Measurements from ENCODE around the gene FBXO33. TPM values are rescaled to one million over a fixed set of nuclear protein-coding genes. Genes with fewer than 3 reads are reported as not detected.

FBXO33 gene
- total and polyA plus RNA-seq, 2 donors (not counting 1 experiment from before 2014, with no cell fraction given) = 17.3 to 19.3 TPM

DNA sequence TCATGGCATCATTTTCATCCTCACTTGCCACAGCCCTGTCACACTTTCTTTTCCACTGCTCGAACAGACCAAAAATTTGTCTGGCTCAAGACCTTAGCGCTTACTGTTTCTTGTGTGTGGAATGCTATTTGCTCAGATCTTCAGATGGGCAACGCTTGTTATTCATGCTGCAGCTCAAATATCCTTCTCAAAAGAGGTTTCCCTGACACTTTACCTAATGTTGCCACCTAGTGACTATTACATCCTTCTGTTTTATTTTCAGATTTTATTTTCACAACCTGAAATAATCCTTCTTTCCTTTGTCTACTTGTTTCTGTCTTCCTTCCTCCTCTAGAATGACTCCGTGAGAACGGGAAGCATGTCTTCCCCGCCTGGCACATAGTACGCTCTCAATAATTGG, 5.6 kb downstream of the FBXO33 start:
- H3K4me1 ChIP-seq (ENCODE audit: control insufficient read depth in 2 of 2, insufficient read depth in 2 of 2, low read length in 2 of 2) = peaks cover 27 to 30% of the 10 kb centered on the region in 2 donors
- Mint-ChIP-seq H3K4me3 (no peak overlapping the region), H3K4me1 (peaks cover 62% of the 10 kb centered on the region), H3K27me3 (no peaks in the 10 kb centered on the region), H3K27ac (no peak overlapping the region), H3K9me3 (ENCODE audit: insufficient read depth) (no peaks in the 10 kb centered on the region)
- no peaks in the 10 kb centered on the region for H3K9me3 ChIP-seq (ENCODE audit: control extremely low read depth in 1 of 3, control insufficient read depth in 2 of 3, insufficient read depth in 1 of 3, low read length in 2 of 3)
- no peak overlapping the region for H3K9ac ChIP-seq (ENCODE audit: low read length)
- ChIA-PET POLR2A (no interaction called here), CTCF (interaction anchor here (2.3 kb wide), 1 partner anchor 195 kb away, joined by 10 read pairs; no protein-coding TSS in a partner anchor)
- peaks cover 83% of the 10 kb centered on the region for H4K20me1 ChIP-seq (ENCODE audit: control insufficient read depth, insufficient read depth, low read length, poor library complexity, severe bottlenecking)
- H3K4me3 ChIP-seq (ENCODE audit: control extremely low read depth in 1 of 5, extremely low read depth in 1 of 5, insufficient read depth in 1 of 5, low read depth in 2 of 5, low read length in 4 of 5) = no peak overlapping the region
- ATAC-seq (ENCODE audit: low read depth) (no peak), DNase-seq (peak; percentile 21)
- WGBS (ENCODE audit: insufficient coverage) = no CpG with 5 or more reads among the region's 7 CpGs
- TF ChIP-seq, protein P1, sequence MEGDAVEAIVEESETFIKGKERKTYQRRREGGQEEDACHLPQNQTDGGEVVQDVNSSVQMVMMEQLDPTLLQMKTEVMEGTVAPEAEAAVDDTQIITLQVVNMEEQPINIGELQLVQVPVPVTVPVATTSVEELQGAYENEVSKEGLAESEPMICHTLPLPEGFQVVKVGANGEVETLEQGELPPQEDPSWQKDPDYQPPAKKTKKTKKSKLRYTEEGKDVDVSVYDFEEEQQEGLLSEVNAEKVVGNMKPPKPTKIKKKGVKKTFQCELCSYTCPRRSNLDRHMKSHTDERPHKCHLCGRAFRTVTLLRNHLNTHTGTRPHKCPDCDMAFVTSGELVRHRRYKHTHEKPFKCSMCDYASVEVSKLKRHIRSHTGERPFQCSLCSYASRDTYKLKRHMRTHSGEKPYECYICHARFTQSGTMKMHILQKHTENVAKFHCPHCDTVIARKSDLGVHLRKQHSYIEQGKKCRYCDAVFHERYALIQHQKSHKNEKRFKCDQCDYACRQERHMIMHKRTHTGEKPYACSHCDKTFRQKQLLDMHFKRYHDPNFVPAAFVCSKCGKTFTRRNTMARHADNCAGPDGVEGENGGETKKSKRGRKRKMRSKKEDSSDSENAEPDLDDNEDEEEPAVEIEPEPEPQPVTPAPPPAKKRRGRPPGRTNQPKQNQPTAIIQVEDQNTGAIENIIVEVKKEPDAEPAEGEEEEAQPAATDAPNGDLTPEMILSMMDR (IDR thresholded peaks at IDR 0.05) = peak; percentile 28
- TF ChIP-seq EZH2 (IDR thresholded peaks at IDR 0.05; ENCODE audit: borderline replicate concordance, insufficient read depth, low read depth, low read length, poor library complexity, severe bottlenecking) = no peak
- H3K36me3 ChIP-seq (replicated peaks in 1 of 2; ENCODE audit: control extremely low read depth in 1 of 2, control insufficient read depth in 1 of 2, extremely low read depth in 1 of 2, insufficient read depth in 2 of 2, low read length in 1 of 2) = no peaks in the 10 kb centered on the region
- H2AFZ ChIP-seq (ENCODE audit: insufficient read depth, low read depth, low read length, poor library complexity, severe bottlenecking) = no peak overlapping the region
- H3K79me2 ChIP-seq (ENCODE audit: control insufficient read depth, insufficient read depth, low read length) = peaks cover 98% of the 10 kb centered on the region
- peak overlapping the region; percentile 6 for H3K4me2 ChIP-seq (replicated peaks; ENCODE audit: low read depth, low read length, poor library complexity, severe bottlenecking)
- no peaks in the 10 kb centered on the region for H3K27me3 ChIP-seq (replicated peaks in 1 of 4; ENCODE audit: control extremely low read depth in 1 of 4, control insufficient read depth in 3 of 4, insufficient read depth in 4 of 4, low read length in 3 of 4)
- H3K27ac ChIP-seq (ENCODE audit: low read length in 2 of 2) = no peak overlapping the region
- intact Hi-C loops (cut with micrococcal nuclease) = loop anchor here (1.0 kb wide), 1 partner anchor 319 kb away; no protein-coding TSS in a partner anchor

DNA sequence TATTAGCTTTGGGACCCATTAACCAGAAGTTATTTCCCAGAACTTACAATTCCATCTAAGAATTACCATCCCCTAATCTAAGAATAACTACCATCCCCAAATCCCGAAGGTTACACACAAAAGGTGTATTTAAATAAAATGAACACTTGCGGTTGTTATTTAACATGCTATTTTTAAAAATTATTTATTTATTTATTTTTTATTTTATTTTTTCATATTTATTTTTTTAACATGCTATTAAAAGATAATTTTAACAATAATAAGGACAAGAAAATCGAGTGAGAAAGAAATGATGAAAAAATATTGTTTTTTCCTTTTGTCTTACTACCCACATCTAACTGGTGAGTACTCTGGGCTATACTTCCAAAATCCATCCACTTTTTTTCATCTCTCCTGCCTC, 6.3 kb downstream of the FBXO33 start:
- WGBS (ENCODE audit: insufficient coverage) = no CpG with 5 or more reads among the region's 3 CpGs
- H3K27ac Mint-ChIP-seq = no peak overlapping the region
- H3K4me2 ChIP-seq (replicated peaks; ENCODE audit: low read depth, low read length, poor library complexity, severe bottlenecking) = no peak overlapping the region

More for the DNA sequence above, 6.3 kb downstream of the FBXO33 start:
- H3K27me3 ChIP-seq (replicated peaks in 1 of 4; ENCODE audit: control extremely low read depth in 1 of 4, control insufficient read depth in 3 of 4, insufficient read depth in 4 of 4, low read length in 3 of 4) = no peaks in the 10 kb centered on the region
- ChIA-PET POLR2A (no interaction called here), CTCF (interaction anchor here (1.0 to 2.3 kb wide), 2 partner anchors 194 to 312 kb away, joined by 3 to 10 read pairs; partner anchors contain the start of gene GEMIN2)
- H3K27ac ChIP-seq (ENCODE audit: low read length in 2 of 2) = no peak overlapping the region
- no peak for ATAC-seq (ENCODE audit: low read depth)
- intact Hi-C loops (cut with micrococcal nuclease) = loop anchor here (1.0 kb wide), 1 partner anchor 319 kb away; no protein-coding TSS in a partner anchor
- DNase-seq = no peak
- no peaks in the 10 kb centered on the region for H3K9me3 Mint-ChIP-seq (ENCODE audit: insufficient read depth)
- H3K4me1 ChIP-seq (ENCODE audit: control insufficient read depth in 2 of 2, insufficient read depth in 2 of 2, low read length in 2 of 2) = peaks cover 24 to 28% of the 10 kb centered on the region in 2 donors
- no peak overlapping the region for H3K4me3 ChIP-seq (ENCODE audit: control extremely low read depth in 1 of 5, extremely low read depth in 1 of 5, insufficient read depth in 1 of 5, low read depth in 2 of 5, low read length in 4 of 5)
- H2AFZ ChIP-seq (ENCODE audit: insufficient read depth, low read depth, low read length, poor library complexity, severe bottlenecking) = no peak overlapping the region
- H3K4me1 Mint-ChIP-seq = peaks cover 63% of the 10 kb centered on the region
- no peak overlapping the region for H3K4me3 Mint-ChIP-seq
- no peak overlapping the region for H3K9ac ChIP-seq (ENCODE audit: low read length)
- no peaks in the 10 kb centered on the region for H3K9me3 ChIP-seq (ENCODE audit: control extremely low read depth in 1 of 3, control insufficient read depth in 2 of 3, insufficient read depth in 1 of 3, low read length in 2 of 3)
- peaks cover 83% of the 10 kb centered on the region for H4K20me1 ChIP-seq (ENCODE audit: control insufficient read depth, insufficient read depth, low read length, poor library complexity, severe bottlenecking)
- TF ChIP-seq, protein P1 (IDR thresholded peaks at IDR 0.05) = no peak
- TF ChIP-seq EZH2 (IDR thresholded peaks at IDR 0.05; ENCODE audit: borderline replicate concordance, insufficient read depth, low read depth, low read length, poor library complexity, severe bottlenecking) = no peak
- H3K27me3 Mint-ChIP-seq = no peaks in the 10 kb centered on the region
- peaks cover 0 to 1% of the 10 kb centered on the region in 2 experiments for H3K36me3 ChIP-seq (replicated peaks in 1 of 2; ENCODE audit: control extremely low read depth in 1 of 2, control insufficient read depth in 1 of 2, extremely low read depth in 1 of 2, insufficient read depth in 2 of 2, low read length in 1 of 2)
- H3K79me2 ChIP-seq (ENCODE audit: control insufficient read depth, insufficient read depth, low read length) = peaks cover 98% of the 10 kb centered on the region

Measured in B cell (primary cell).